Liver (tissue), 3 donors: ENCODE data around the gene EIF3I.

Experiments used
- RAD21 ChIP-seq, 2 donors: IDR thresholded peaks; 2 replicates each; pipeline ENCODE4 v1.6.1; 2016; ENCODE audit warnings: antibody characterized with exemption in 2 of 2, mild to moderate bottlenecking in 2 of 2
- REST ChIP-seq: IDR thresholded peaks from 2 replicates; pipeline ENCODE4 v1.6.1; 2016; ENCODE audit warnings: antibody characterized with exemption, mild to moderate bottlenecking
- TF ChIP-seq, protein P1 (sequence below): fragments of 150-350 bp; IDR thresholded peaks from 2 replicates; pipeline ENCODE4 v1.5.1; 2017; ENCODE audit warnings: improper control_type of control experiment, low read depth, low read length; ENCODE audit not compliant: missing input control
- donor health status: healthy.
- donor health status: healthy.

- TF ChIP-seq, protein P1, sequence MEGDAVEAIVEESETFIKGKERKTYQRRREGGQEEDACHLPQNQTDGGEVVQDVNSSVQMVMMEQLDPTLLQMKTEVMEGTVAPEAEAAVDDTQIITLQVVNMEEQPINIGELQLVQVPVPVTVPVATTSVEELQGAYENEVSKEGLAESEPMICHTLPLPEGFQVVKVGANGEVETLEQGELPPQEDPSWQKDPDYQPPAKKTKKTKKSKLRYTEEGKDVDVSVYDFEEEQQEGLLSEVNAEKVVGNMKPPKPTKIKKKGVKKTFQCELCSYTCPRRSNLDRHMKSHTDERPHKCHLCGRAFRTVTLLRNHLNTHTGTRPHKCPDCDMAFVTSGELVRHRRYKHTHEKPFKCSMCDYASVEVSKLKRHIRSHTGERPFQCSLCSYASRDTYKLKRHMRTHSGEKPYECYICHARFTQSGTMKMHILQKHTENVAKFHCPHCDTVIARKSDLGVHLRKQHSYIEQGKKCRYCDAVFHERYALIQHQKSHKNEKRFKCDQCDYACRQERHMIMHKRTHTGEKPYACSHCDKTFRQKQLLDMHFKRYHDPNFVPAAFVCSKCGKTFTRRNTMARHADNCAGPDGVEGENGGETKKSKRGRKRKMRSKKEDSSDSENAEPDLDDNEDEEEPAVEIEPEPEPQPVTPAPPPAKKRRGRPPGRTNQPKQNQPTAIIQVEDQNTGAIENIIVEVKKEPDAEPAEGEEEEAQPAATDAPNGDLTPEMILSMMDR = no peak
- TF ChIP-seq RAD21 (IDR thresholded peaks at IDR 0.05) = no peak
- TF ChIP-seq REST = no peak
Observed at GRCh38 chr1:32231843-32232432, 9.7 kb downstream of the EIF3I start.
